ENCODE results near the gene NPHP4. TPM values are rescaled to one million over a fixed set of nuclear protein-coding genes. Genes with fewer than 3 reads are reported as not detected.

The NPHP4 gene
- total and polyA plus RNA-seq, 9 of the 15 experiments (the other 6 are each of a cell fraction or from before 2014, with no cell fraction given) = 0.52 to 26.2 (median 6.7) TPM

GRCh38 chr1:6033986-6034749, 41.9 kb upstream of the NPHP4 start (continued):
- TF ChIP-seq CHD7 (IDR thresholded peaks at IDR 0.05; ENCODE audit: low read depth, low read length) (no peak), GTF2E2 (tag; IDR thresholded peaks at IDR 0.05) (no peak), XRCC5 (IDR thresholded peaks at IDR 0.05; ENCODE audit: low read depth, low read length) (no peak), RB1 (IDR thresholded peaks at IDR 0.05; ENCODE audit: low read depth) (peak; percentile 64), BCL6 (CRISPR knock-in tag; IDR thresholded peaks at IDR 0.05) (no peak), ZFP30 (CRISPR knock-in tag; IDR thresholded peaks at IDR 0.05; ENCODE audit: borderline replicate concordance) (no peak), ZNF592 (IDR thresholded peaks at IDR 0.05) (no peak), HINFP (tag; conservative IDR thresholded peaks at IDR 0.05; ENCODE audit: low read depth) (no peak)
- TF ChIP-seq, protein P1, sequence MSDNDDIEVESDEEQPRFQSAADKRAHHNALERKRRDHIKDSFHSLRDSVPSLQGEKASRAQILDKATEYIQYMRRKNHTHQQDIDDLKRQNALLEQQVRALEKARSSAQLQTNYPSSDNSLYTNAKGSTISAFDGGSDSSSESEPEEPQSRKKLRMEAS (CRISPR knock-in tag; IDR thresholded peaks at IDR 0.05) = peak; percentile 84
